Mesenteric fat pad (tissue), 1 donor: ENCODE results near the gene SLITRK2. TPM values are rescaled to one million over a fixed set of nuclear protein-coding genes. Genes with fewer than 3 reads are reported as not detected.

Source experiments
- DNase-seq: peaks from one replicate; pipeline ENCODE4 v3.0.0-alpha.2; 2020; ENCODE audit warnings: low spot score
- total RNA-seq: library from RNA; stranded (reverse); fragmentation: NEBNext Ultra II Directional; extraction: Animal tissue kit (Norgen Biotek cat#: 25700); gene quantifications from one replicate; pipeline ENCODE4 v1.2.1, GENCODE V29; 2021
- donor health status: DM: yes; HTN: yes; CAD: no.

SLITRK2 gene
- total RNA-seq, 1 donor from 2014 or later: 0.06 TPM

GRCh38 chrX:145856181-145856580 is 38.6 kb downstream of the SLITRK2 start:
- no peak for DNase-seq

GRCh38 chrX:145861818-145862217 is 44.2 kb downstream of the SLITRK2 start:
- DNase-seq: no peak

- no peak for DNase-seq
Observed at GRCh38 chrX:145865082-145865481, 47.5 kb downstream of the SLITRK2 start.
